Breast epithelium (tissue), 3 donors: Measurements from ENCODE around the gene MAP3K5.

Experiments used
- CTCF ChIP-seq, 3 donors: fragments of 450-650 bp; IDR thresholded peaks; one replicate each; pipeline ENCODE4 v1.5.1; 2016 to 2017; ENCODE audit warnings: antibody characterized with exemption in 3 of 3, mild to moderate bottlenecking in 3 of 3, moderate library complexity in 3 of 3
- POLR2A ChIP-seq: fragments of 450-650 bp; IDR thresholded peaks from one replicate; pipeline ENCODE4 v1.6.1; 2016; ENCODE audit warnings: antibody characterized with exemption, mild to moderate bottlenecking, moderate library complexity
- POLR2AphosphoS5 ChIP-seq, 3 donors: sonication (generic); formaldehyde crosslinking; IDR thresholded peaks; one replicate each; pipeline ENCODE4 v1.6.1; 2017; ENCODE audit warnings: antibody characterized with exemption in 3 of 3

DNA sequence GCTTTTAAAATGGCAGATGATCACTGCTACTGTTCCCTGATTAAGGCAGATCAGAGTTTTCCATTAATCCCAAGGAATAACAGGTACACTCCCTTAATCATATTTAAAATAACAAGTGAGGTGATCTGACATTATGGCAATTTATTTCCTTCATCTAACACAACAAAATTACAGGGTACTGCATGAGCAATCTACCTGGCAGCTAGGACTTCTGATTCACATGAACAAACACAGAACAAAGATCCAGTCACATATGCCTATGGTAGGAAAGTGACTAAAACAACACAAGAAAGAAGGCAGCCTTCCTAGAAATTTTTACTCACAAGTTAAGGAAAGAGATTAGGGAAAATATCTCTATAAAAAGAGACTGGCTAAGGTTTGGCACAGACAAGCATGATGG, 275.3 kb downstream of the MAP3K5 start:
- TF ChIP-seq CTCF (IDR thresholded peaks at IDR 0.05) (no peak), POLR2A (no peak), POLR2AphosphoS5 (IDR thresholded peaks at IDR 0.05) (no peak)
